ENCODE results near the gene ZMYND8. TPM values are rescaled to one million over a fixed set of nuclear protein-coding genes. Genes with fewer than 3 reads are reported as not detected.

ZMYND8 gene
- total RNA-seq, 1 experiment from 2014 or later, result 10.2 TPM

DNA sequence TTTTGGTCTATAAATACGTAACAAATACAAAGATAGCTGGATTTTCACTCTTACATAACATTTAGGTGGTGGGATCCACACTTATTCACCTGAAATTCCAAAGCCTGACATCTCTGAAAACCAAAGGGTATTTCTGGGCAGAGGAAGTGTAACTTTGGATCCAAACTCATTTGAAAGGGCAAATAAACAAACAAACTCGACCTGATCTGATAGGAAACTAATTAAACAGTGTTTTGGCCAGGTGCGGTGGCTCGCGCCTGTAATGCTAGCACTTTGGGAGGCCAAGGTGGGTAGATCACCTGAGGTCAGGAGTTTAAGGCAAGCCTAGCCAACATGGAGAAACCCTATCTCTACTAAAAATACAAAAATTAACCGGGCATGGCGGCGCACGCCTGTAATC lies 128.9 kb downstream of the ZMYND8 start:
- H3K36me3 ChIP-seq, result peaks cover 73% of the 10 kb centered on the region

DNA sequence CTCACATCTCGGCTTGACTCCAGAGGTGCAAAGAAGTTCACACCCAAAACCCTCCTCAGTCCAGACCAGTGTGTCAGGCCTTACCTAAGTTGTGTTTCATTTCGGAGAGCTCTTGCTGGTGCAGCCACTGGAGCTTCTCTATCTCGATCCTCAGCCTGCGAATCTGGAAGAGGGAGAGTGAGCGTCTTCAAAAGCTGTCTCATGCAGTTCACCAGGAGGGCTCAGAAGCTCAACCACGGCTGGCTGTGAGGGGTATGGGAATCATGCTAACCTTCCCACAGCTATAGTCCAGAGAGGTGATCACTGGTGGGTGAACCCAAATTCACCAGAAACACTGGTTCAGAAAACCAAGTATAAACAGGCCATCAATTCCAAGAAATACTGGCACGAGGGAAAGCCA lies 129.4 kb downstream of the ZMYND8 start:
- H3K36me3 ChIP-seq, result peaks cover 72% of the 10 kb centered on the region
- H3K9me3 ChIP-seq, result no peaks in the 10 kb centered on the region
- H3K27me3 ChIP-seq, result no peaks in the 10 kb centered on the region
- H3K4me3 ChIP-seq, result no peak overlapping the region
- no peak for DNase-seq

More for the DNA sequence above, 128.9 kb downstream of the ZMYND8 start:
- Histone ChIP-seq H3K27me3 (no peaks in the 10 kb centered on the region), H3K9me3 (no peaks in the 10 kb centered on the region), H3K4me3 (no peak overlapping the region)
- no peak for DNase-seq

DNA sequence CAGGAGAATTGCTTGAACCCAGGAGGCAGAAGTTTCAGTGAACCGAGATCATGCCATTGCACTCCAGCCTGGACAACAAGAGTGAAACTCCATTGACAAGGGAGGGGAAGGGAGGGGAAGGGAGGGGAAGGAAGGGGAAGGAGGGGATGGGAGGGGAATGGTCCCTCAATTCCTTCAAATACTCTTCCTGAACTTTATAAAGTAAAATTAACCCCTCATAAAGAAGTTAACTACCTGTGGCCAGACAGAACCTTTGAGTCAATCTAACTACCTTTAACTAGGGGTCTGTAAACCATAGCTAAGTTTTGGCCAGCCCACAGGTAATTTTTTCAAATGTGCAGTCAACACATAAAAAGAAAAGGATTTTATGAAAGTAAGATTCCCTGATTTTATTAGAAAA lies 131.0 kb downstream of the ZMYND8 start:
- H3K9me3 ChIP-seq, result no peaks in the 10 kb centered on the region
- no peak overlapping the region for H3K4me3 ChIP-seq
- no peaks in the 10 kb centered on the region for H3K27me3 ChIP-seq
- peaks cover 69% of the 10 kb centered on the region for H3K36me3 ChIP-seq
- DNase-seq, result no peak

DNA sequence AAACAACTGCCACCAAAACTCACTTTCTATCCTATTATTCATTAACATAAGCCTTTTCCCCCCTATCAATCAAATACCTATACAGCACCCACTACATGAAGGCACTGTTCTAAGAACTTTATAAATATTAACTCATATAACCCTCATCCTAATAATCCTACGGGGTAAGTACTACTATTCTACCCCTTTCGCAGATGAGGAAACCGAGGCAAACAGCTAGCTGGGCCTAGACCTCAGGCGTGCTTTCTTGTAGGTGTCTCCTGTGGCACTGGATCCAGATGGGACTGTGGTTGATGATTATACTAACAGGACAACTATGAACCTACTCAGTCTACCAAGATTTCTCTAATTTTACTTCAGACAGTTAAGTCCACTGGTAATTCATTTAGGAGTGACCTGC lies 131.6 kb downstream of the ZMYND8 start:
- Histone ChIP-seq H3K27me3 (no peaks in the 10 kb centered on the region), H3K9me3 (no peaks in the 10 kb centered on the region), H3K36me3 (peaks cover 71% of the 10 kb centered on the region), H3K4me3 (no peak overlapping the region)
- no peak for DNase-seq

DNA sequence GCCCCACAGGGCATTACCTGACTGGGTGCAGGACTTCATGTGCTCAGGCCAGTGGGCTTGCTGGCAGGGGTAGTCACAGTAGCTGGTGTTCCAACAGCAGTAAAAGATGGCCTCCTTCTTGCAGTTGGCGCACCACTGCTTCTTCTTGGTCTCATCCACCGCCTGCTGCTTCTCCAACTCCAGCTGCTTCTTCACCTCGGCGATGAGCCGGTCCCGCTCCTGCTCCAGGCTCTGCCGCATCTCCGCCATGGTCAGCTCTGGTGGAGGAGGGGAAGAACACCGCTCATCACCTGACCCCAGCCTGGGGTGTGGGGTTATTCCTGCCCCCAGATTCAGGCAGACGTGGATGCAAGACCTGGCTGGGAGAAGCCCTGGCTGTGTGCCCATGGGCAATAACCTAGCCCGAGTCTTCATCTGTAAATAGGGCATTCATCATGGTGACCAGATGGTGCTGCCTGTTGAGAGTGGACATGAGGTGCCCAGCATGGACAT lies 132.2 kb downstream of the ZMYND8 start:
- H3K36me3 ChIP-seq, result peaks cover 74% of the 10 kb centered on the region
- no peak for DNase-seq
- no peaks in the 10 kb centered on the region for H3K27me3 ChIP-seq
- no peaks in the 10 kb centered on the region for H3K9me3 ChIP-seq
- H3K4me3 ChIP-seq, result no peak overlapping the region

DNA sequence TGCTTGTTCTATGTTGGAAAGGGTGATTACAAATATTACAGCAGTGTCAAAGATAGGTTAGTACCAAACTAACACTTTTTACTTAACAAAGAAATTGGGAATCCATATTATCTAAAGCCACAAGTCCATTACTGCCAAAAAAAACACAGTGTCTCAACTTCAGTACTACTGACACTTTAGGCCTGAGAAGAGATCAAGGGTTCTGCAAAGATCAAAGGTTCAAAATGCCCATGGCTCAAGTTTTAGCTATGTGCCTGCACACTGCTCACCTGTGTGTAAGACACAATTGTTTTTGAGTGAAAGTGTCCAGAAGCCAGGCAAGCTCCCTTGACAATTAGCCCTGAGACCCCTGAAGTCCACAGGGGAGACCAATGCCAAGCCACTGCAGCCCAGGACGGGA lies 132.6 kb downstream of the ZMYND8 start:
- Histone ChIP-seq H3K36me3 (peaks cover 72% of the 10 kb centered on the region), H3K9me3 (no peaks in the 10 kb centered on the region), H3K27me3 (no peaks in the 10 kb centered on the region), H3K4me3 (no peak overlapping the region)
- no peak for DNase-seq

DNA sequence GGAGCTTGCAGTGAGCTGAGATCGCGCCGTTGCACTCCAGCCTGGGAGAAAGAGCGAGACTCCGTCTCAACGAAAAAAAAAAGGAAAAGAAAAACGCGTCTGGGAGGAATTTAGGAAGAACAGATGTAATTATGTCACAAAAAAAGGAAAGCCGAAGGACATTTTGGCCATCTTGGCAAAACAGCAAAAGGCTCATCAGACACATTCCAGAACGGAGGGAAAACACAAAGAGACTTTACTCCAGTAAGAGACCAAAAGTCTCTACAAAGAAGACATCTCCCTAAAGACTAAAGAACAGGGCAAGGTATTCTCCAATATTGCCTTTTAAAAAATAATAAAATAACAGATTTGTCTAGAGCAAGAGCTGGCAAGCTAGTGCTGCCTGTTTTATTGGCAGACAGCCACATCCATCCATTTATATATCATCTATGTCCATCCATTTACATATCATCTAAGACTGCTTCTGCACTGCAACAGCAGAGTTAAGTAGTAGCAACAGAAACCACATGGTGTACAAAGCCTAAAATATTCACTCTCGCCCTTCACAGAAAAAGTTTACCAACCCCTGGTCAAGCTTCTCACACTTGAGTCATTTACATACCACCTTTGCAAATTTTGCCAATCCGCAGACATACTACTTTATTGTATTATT lies 133.9 kb downstream of the ZMYND8 start:
- Histone ChIP-seq H3K36me3 (peaks cover 70% of the 10 kb centered on the region), H3K9me3 (no peaks in the 10 kb centered on the region), H3K4me3 (no peak overlapping the region), H3K27me3 (no peaks in the 10 kb centered on the region)
- DNase-seq, result no peak

DNA sequence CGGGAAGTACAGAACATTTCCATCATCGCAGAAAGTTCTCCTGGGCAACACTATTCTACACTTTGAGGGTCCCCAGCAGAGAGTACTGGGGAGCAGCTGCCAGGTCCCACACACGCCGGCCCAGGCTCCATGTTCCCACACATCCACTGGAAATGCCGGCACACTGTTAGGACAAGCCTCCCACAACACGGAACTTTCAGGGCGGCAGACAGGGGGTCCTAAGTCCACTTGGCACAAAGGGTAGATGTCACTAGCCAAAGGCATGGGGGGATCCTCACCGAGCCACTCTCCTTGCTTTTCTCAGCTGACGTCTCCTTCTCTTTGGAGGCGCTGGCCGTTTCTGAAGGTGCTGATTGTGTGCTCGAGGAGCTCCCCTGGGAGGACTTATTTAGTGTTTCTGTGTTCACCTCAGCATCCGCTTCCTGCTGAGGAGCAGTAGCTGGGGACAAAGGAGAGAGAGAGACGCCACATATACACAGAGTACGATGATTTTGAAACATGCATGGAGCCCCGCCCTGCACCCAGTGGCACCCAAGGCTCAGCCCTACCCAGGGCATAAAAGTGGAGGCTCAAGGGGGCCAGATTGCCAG lies 135.4 kb downstream of the ZMYND8 start:
- DNase-seq, result no peak
- Histone ChIP-seq H3K4me3 (no peak overlapping the region), H3K27me3 (no peaks in the 10 kb centered on the region), H3K36me3 (peaks cover 66% of the 10 kb centered on the region), H3K9me3 (no peaks in the 10 kb centered on the region)

DNA sequence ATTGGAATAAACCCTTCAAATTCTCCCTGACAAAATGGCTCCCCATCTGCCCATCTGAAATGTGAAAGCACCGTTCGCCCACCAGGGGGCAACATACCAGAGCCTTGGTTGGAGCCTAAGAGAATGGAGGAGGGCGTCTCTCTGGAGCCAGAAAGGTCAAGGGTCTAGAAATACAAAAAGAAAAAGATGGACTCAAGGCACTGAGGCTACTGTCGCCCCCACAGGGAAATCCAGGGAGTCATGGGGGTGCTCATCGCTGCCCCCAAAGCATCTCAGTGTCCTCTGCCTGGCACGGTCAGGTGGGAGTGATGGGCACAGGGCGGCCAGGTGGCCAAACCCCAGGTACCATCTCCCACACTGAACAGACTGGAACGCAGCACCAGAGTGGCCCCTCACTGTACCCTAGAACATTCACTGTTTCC lies 136.3 kb downstream of the ZMYND8 start:
- H3K27me3 ChIP-seq, result no peaks in the 10 kb centered on the region
- peak; percentile 31 for DNase-seq
- no peaks in the 10 kb centered on the region for H3K9me3 ChIP-seq
- no peak overlapping the region for H3K4me3 ChIP-seq
- peaks cover 72% of the 10 kb centered on the region for H3K36me3 ChIP-seq

DNA sequence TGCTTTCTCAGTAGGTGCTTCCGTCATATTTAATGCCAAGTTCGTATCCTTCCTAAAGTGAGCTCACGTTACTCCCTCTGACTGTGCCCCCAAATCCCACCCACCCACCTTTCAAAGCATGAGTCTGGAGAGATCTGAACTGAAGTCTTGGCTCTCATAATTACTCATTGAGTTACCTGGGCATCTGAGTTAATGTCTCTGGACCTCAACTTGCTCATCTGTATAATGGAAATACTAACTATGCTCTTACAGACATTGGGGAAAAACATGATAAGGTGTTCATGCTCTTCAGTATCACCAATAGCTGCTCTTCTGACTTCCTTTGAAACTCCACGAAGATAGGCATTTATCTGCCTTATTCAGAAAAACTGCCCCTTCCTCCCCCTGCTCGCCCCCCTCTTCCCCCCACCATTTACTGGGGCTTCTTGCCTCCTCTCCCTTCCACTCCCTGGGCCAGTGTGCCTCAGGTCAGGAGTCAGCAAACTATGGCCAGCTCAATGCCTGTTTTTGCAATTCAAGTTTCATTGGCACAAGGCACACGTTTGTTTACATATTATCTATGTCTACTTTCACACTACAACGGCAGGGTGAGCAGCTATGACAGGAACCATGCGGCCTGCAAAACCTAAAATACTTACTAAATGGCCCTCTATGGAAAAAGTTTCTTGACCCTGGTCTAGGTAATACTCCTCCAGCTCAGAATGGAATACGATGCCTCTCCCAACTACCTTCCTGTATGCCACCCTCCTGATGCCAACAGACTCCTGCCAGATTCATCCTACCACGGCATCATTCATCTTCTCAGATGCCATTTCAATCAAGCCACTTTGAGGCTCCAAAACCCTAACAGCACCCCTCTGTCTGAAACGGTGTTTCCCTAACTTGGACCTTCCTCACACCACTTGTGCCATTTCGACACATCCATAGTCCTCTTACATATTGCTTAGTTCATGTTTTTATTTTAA lies 138.7 kb downstream of the ZMYND8 start:
- H3K9me3 ChIP-seq, result no peaks in the 10 kb centered on the region
- peaks cover 71% of the 10 kb centered on the region for H3K36me3 ChIP-seq
- H3K4me3 ChIP-seq, result no peak overlapping the region
- DNase-seq, result no peak
- H3K27me3 ChIP-seq, result no peaks in the 10 kb centered on the region

DNA sequence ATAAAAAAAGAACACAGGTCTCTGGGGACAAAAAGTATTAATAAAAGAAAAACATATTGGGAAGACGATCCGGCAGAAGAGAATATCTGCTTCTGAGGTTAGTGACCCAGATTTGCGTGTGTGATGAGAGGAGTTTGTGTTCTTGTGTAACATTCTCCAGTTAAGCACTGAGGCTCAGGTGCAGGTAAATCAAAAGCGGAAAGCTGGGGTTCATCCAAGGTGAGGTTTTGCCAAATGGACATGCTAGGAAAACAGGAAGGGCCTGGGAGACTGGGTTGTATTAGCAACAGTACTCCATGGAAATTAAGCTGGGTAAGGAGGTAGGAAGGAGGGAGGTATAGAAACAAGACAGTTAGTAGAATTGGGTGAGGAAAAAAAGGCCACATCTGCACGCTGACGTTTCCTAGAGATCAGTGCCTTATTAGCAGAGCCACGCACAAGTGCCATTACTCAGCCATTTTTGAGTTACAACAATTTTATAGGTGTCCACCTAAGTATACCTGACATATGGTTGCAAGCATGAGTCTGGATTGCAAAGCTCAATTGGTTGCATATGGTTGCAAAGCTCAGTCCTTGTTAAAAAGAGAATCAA lies 139.6 kb downstream of the ZMYND8 start:
- H3K4me3 ChIP-seq, result no peak overlapping the region
- no peaks in the 10 kb centered on the region for H3K9me3 ChIP-seq
- peaks cover 73% of the 10 kb centered on the region for H3K36me3 ChIP-seq
- H3K27me3 ChIP-seq, result no peaks in the 10 kb centered on the region
- no peak for DNase-seq

DNA sequence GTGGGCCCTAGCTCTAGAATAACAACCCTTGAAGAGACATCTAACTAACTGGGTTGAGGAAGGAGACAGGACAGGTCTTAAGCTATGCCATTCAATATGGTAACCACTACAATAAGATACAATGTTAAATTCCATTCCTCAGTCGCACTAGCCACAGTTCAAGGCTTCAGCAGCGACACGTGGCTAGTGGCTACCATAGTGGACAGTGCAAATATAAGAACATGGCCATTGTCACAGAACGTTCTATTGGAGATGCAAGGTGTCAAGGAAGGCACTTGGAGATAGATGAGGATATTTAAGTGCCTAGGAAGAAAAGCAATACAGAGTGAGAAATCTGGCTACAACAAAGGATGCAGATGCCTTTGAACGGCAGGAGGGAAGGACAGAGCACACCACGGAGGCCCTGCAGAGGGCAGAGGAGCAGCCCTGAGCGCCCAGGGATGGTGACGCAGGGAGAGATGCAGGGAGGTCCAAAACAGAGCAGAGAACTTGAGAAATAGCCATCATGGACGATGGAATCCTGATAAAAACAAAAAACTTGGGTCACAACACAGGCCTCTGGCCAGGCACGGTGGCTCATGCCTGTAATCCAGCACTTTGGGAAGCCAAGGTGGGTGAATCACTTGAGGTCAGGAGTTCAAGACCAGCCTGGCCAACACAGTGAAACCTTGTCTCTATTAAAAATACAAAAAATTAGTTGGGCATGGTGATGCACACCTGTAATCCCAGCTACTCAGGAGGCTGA lies 140.7 kb downstream of the ZMYND8 start:
- Histone ChIP-seq H3K9me3 (no peaks in the 10 kb centered on the region), H3K36me3 (peaks cover 77% of the 10 kb centered on the region), H3K27me3 (no peaks in the 10 kb centered on the region), H3K4me3 (no peak overlapping the region)
- DNase-seq, result peak; percentile 50

DNA sequence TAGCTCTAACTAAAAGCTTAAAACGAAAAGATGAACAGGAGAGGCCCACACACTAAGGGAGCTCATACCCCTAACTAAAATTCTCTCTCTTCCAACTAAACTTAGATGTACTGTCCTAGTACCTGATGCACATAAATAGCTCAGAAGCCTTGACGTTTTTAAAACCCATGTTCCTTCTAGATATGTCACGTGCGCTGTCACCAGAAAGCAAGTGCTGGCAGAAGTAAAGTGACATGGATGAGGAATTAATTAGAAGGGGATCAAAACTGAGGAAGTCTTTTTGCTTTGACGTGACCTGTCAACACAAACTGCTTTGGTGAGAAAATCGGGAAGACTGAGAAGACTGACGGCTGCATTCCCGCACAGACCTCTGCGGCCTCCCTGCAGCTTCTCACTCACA lies 142.5 kb downstream of the ZMYND8 start:
- Histone ChIP-seq H3K9me3 (no peaks in the 10 kb centered on the region), H3K4me3 (no peak overlapping the region), H3K27me3 (no peaks in the 10 kb centered on the region), H3K36me3 (peaks cover 79% of the 10 kb centered on the region)
- no peak for DNase-seq

DNA sequence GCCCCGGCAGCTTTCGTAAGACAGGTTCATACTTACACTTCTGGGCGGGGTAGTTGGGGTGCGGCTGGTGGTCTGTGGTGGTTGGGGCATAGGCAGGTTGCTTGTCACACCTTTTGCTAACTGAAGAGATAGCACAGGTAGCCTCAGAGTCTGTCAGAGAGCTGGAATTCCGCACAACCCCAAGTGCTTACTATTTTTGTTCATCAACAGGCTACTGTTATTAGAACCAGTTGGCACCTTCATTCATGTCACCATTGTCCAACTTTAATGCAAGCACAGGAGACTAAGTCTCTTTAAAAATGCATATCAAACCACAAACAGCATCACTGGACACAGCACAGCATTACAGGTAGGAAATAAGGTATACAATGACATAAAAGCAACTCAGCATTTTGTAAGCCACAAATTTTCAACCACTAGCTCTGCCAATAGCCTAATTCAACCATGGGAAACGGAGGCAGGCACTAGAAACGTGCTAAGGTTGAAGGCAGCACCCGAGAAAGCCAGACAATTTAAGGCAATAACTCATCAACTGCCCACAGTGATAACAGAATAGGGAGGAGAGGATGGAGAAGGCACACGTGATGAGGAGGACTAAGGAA lies 143.8 kb downstream of the ZMYND8 start:
- no peak for DNase-seq
- Histone ChIP-seq H3K36me3 (peaks cover 77% of the 10 kb centered on the region), H3K27me3 (no peaks in the 10 kb centered on the region)

DNA sequence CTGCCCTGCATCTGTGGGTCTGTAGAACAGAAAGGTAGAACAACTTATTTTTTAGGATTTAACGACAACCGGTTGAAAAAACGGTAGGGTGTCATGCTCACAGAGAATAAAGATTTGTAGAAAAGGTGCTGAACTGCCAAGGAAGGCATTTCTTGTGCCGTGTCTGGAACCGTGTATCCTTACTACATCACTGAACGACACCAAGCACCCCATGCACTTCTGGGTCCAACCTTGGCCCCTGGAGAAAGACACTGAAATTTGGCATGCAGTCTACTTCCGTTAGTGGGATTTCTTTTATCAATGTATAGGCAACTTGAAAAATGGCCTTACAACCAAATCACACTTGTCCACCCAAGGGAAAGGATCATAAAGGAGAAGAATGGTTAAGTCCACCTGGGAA lies 145.5 kb downstream of the ZMYND8 start:
- H3K27me3 ChIP-seq, result no peaks in the 10 kb centered on the region
- DNase-seq, result no peak
- peaks cover 66% of the 10 kb centered on the region for H3K36me3 ChIP-seq
- H3K4me3 ChIP-seq, result no peak overlapping the region
- no peaks in the 10 kb centered on the region for H3K9me3 ChIP-seq

More for the DNA sequence above, 143.8 kb downstream of the ZMYND8 start:
- Histone ChIP-seq H3K4me3 (no peak overlapping the region), H3K9me3 (no peaks in the 10 kb centered on the region)

DNA sequence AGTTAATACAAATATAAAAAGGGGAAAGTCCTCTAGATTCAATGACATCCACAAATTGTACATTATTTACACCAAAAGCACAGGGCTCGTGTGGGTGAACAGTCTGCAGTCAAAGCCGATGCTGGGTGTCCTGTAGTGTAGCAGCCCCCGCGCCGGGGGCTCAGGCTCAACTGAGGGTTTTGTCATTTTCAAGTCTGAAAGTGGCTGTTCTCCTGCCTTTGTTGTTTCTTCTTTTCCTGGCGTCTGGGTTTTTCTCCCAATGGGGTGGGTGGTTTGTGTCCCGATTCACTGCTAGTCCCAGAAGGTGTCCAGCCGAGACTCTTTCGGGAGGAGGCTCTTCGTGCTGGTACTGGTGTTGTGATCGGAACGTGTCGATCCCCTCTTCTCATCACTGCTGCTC lies 146.0 kb downstream of the ZMYND8 start:
- Histone ChIP-seq H3K4me3 (no peak overlapping the region), H3K27me3 (no peaks in the 10 kb centered on the region), H3K36me3 (peaks cover 61% of the 10 kb centered on the region), H3K9me3 (no peaks in the 10 kb centered on the region)
- no peak for DNase-seq
